ENCODE measurements around the gene NR4A1. TPM values are rescaled to one million over a fixed set of nuclear protein-coding genes. Genes with fewer than 3 reads are reported as not detected.

NR4A1 gene
- total RNA-seq, 1 experiment from 2014 or later, result 25.8 TPM

GRCh38 chr12:52035190-52035589 lies 16.1 kb upstream of the NR4A1 start:
- Mint-ChIP-seq H3K9me3 (no peaks in the 10 kb centered on the region), H3K4me3 (no peak overlapping the region), H3K27me3 (ENCODE audit: low read depth) (peaks cover 44% of the 10 kb centered on the region), H3K36me3 (ENCODE audit: insufficient read depth in 1 of 3, low read depth in 3 of 3) (peaks cover 0 to 2% (median 0%) of the 10 kb centered on the region in 3 experiments; a peak in 1 of 7 replicates), H3K4me1 (peaks cover 25 to 34% of the 10 kb centered on the region in 2 experiments), H3K27ac (no peak overlapping the region)
- Histone ChIP-seq H3K18ac (ENCODE audit: insufficient read length, low read depth, low read length) (no peak overlapping the region), H2AK5ac (ENCODE audit: insufficient read length, low read length) (no peak overlapping the region), H3K79me2 (ENCODE audit: insufficient read depth, low read length) (peaks cover 2% of the 10 kb centered on the region; the same call in 1 of the 2 replicates), H3K27ac (ENCODE audit: insufficient read length, low read depth, low read length) (no peak overlapping the region), H3K79me1 (ENCODE audit: insufficient read depth, low read depth, low read length, poor library complexity, severe bottlenecking) (no peaks in the 10 kb centered on the region), H3K56ac (ENCODE audit: insufficient read length, low read depth, low read length) (no peak overlapping the region), H3K4ac (ENCODE audit: low read depth, low read length) (no peak overlapping the region), H2AFZ (ENCODE audit: low read length) (no peak overlapping the region), H3K14ac (ENCODE audit: insufficient read depth, low read length) (no peak overlapping the region), H3K23me2 (ENCODE audit: insufficient read length, low read depth, low read length, poor library complexity, severe bottlenecking) (peaks cover 10% of the 10 kb centered on the region), H2BK12ac (ENCODE audit: insufficient read length, low read depth, low read length) (no peak overlapping the region), H4K91ac (ENCODE audit: insufficient read length, low read depth, low read length) (no peak overlapping the region), H3T11ph (ENCODE audit: low read length) (no peak overlapping the region), H2BK5ac (ENCODE audit: insufficient read length, low read length) (no peak overlapping the region), H4K8ac (replicated peaks; ENCODE audit: insufficient read length, low read depth, low read length) (no peak overlapping the region), H2BK120ac (ENCODE audit: low read depth, low read length, poor library complexity, severe bottlenecking) (no peak overlapping the region), H3K4me2 (ENCODE audit: insufficient read depth, insufficient read length, low read length) (no peak overlapping the region), H3K4me1 (ENCODE audit: insufficient read depth, low read length) (peaks cover 2% of the 10 kb centered on the region; the same call in 1 of the 2 replicates), H3K9ac (ENCODE audit: extremely low read depth, insufficient read length, low read length) (no peak overlapping the region), H4K5ac (ENCODE audit: insufficient read length, low read depth, low read length) (no peak overlapping the region), H2BK20ac (ENCODE audit: low read depth, low read length, poor library complexity, severe bottlenecking) (no peak overlapping the region), H4K20me1 (ENCODE audit: control insufficient read depth, insufficient read depth, insufficient read length) (peaks cover 2% of the 10 kb centered on the region), H2BK15ac (ENCODE audit: low read depth, low read length) (no peak overlapping the region), H3K23ac (ENCODE audit: insufficient read length, low read depth, low read length) (no peak overlapping the region), H3K27me3 (ENCODE audit: insufficient read depth, low read length) (peaks cover 2% of the 10 kb centered on the region; the same call in 1 of the 2 replicates), H3K9me3 (ENCODE audit: control insufficient read depth, low read depth, low read length) (no peaks in the 10 kb centered on the region)
- TF ChIP-seq, protein P1, sequence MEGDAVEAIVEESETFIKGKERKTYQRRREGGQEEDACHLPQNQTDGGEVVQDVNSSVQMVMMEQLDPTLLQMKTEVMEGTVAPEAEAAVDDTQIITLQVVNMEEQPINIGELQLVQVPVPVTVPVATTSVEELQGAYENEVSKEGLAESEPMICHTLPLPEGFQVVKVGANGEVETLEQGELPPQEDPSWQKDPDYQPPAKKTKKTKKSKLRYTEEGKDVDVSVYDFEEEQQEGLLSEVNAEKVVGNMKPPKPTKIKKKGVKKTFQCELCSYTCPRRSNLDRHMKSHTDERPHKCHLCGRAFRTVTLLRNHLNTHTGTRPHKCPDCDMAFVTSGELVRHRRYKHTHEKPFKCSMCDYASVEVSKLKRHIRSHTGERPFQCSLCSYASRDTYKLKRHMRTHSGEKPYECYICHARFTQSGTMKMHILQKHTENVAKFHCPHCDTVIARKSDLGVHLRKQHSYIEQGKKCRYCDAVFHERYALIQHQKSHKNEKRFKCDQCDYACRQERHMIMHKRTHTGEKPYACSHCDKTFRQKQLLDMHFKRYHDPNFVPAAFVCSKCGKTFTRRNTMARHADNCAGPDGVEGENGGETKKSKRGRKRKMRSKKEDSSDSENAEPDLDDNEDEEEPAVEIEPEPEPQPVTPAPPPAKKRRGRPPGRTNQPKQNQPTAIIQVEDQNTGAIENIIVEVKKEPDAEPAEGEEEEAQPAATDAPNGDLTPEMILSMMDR (conservative IDR thresholded peaks at IDR 0.05), result no peak
- WGBS (ENCODE audit: extremely low coverage, insufficient read length, low lambda C conversion rate), result no CpG with 5 or more reads among the region's 4 CpGs
- DNase-seq, result no peak

Data from H9 (cell line).